Nephron progenitor cell (in vitro differentiated cells): ENCODE results near the gene CCDC33.

ENCODE experiments used
- DNase-seq: peaks from one replicate; pipeline ENCODE4 v3.0.0; 2021
- H3K27ac Mint-ChIP-seq: 2 replicates; pipeline ENCODE4 v1.8.0; 2021; ENCODE audit warnings: mild to moderate bottlenecking, moderate library complexity, mixed read lengths
- H3K27me3 Mint-ChIP-seq: 2 replicates; pipeline ENCODE4 v1.8.0; 2021; ENCODE audit warnings: mild to moderate bottlenecking, low read depth, mixed read lengths; ENCODE audit not compliant: poor library complexity
- H3K36me3 Mint-ChIP-seq: 2 replicates; pipeline ENCODE4 v1.8.0; 2021; ENCODE audit warnings: low read depth, mixed read lengths
- H3K4me1 Mint-ChIP-seq: 2 replicates; pipeline ENCODE4 v1.8.0; 2021; ENCODE audit warnings: mixed read lengths
- H3K4me3 Mint-ChIP-seq: 2 replicates; pipeline ENCODE4 v1.8.0; 2021; ENCODE audit warnings: mild to moderate bottlenecking, moderate library complexity, mixed read lengths
- H3K9me3 Mint-ChIP-seq: 2 replicates; pipeline ENCODE4 v1.8.0; 2021; ENCODE audit warnings: mild to moderate bottlenecking, moderate library complexity, mixed read lengths
- CTCF ChIP-seq: fragments of 200-600 bp; sonication (generic); IDR thresholded peaks from 2 replicates; pipeline ENCODE4 v1.5.0; 2021; ENCODE audit warnings: antibody characterized with exemption

CCDC33 gene

GRCh38 chr15:74209997-74210671 lies 26.0 kb upstream of the CCDC33 start:
- peaks cover 5% of the 10 kb centered on the region for H3K27me3 Mint-ChIP-seq
- H3K27ac Mint-ChIP-seq, result peak overlapping the region; percentile 96
- no peak for TF ChIP-seq CTCF
- peak overlapping the region; percentile 72 for H3K4me3 Mint-ChIP-seq
- no peak for DNase-seq
- H3K9me3 Mint-ChIP-seq, result no peaks in the 10 kb centered on the region
- peaks cover 6% of the 10 kb centered on the region for H3K36me3 Mint-ChIP-seq
- H3K4me1 Mint-ChIP-seq, result peaks cover 100% of the 10 kb centered on the region

GRCh38 chr15:74210729-74211128 lies 25.4 kb upstream of the CCDC33 start:
- peaks cover 100% of the 10 kb centered on the region for H3K4me1 Mint-ChIP-seq
- H3K27ac Mint-ChIP-seq, result peak overlapping the region; percentile 52
- H3K27me3 Mint-ChIP-seq, result peaks cover 5% of the 10 kb centered on the region
- H3K36me3 Mint-ChIP-seq, result peaks cover 6% of the 10 kb centered on the region
- no peaks in the 10 kb centered on the region for H3K9me3 Mint-ChIP-seq
- no peak for TF ChIP-seq CTCF
- peak overlapping the region; percentile 9 for H3K4me3 Mint-ChIP-seq
- DNase-seq, result no peak

GRCh38 chr15:74211656-74212055 lies 24.5 kb upstream of the CCDC33 start:
- Mint-ChIP-seq H3K9me3 (no peaks in the 10 kb centered on the region), H3K27me3 (peaks cover under 1% of the 10 kb centered on the region), H3K27ac (peak overlapping the region; percentile 96), H3K4me3 (peak overlapping the region; percentile 22), H3K4me1 (peaks cover 98% of the 10 kb centered on the region), H3K36me3 (peaks cover 6% of the 10 kb centered on the region)
- no peak for TF ChIP-seq CTCF
- DNase-seq, result no peak

GRCh38 chr15:74212494-74212893 lies 23.6 kb upstream of the CCDC33 start:
- Mint-ChIP-seq H3K4me3 (no peak overlapping the region), H3K27ac (peak overlapping the region; percentile 96)

GRCh38 chr15:74213858-74214284 lies 22.3 kb upstream of the CCDC33 start:
- H3K4me1 Mint-ChIP-seq, result peaks cover 89% of the 10 kb centered on the region
- H3K4me3 Mint-ChIP-seq, result peak overlapping the region; percentile 47
- peaks cover 6% of the 10 kb centered on the region for H3K36me3 Mint-ChIP-seq
- H3K27me3 Mint-ChIP-seq, result no peaks in the 10 kb centered on the region
- H3K27ac Mint-ChIP-seq, result peak overlapping the region; percentile 96
- DNase-seq, result no peak
- no peak for TF ChIP-seq CTCF
- no peaks in the 10 kb centered on the region for H3K9me3 Mint-ChIP-seq

More at GRCh38 chr15:74212494-74212893, 23.6 kb upstream of the CCDC33 start:
- H3K36me3 Mint-ChIP-seq, result peaks cover 6% of the 10 kb centered on the region
- no peak for DNase-seq
- no peaks in the 10 kb centered on the region for H3K9me3 Mint-ChIP-seq
- no peak for TF ChIP-seq CTCF
- H3K4me1 Mint-ChIP-seq, result peaks cover 98% of the 10 kb centered on the region
- no peaks in the 10 kb centered on the region for H3K27me3 Mint-ChIP-seq
